Small intestine (tissue), 7 donors: ENCODE measurements around the gene SETD6. TPM values are rescaled to one million over a fixed set of nuclear protein-coding genes. Genes with fewer than 3 reads are reported as not detected.
A peak's percentile ranks its signal among the peaks of the same experiment; 100 is the strongest.

Experiments used
- DNase-seq, 2 donors: peaks; one replicate each; pipeline versions ENCODE4 v3.0.0 to v3.0.0-alpha.2; 2013
- FAIRE-seq: peaks from 2 replicates; lab custom pipeline; 2012; peaks lifted over from hg19 to GRCh38; lab: Jason Lieb, UNC
- H3K27ac ChIP-seq, 3 donors: one replicate each; pipeline ENCODE4 v1.5.1; 2013; ENCODE audit warnings: low read length in 2 of 3, mild to moderate bottlenecking in 2 of 3, control low read depth in 1 of 3, inconsistent platforms in 1 of 3, low read depth in 1 of 3, moderate library complexity in 1 of 3
- H3K27me3 ChIP-seq, 3 donors: one replicate each; pipeline ENCODE4 v1.6.1; 2013; ENCODE audit warnings: low read length in 3 of 3, inconsistent platforms in 1 of 3; ENCODE audit not compliant: control insufficient read depth in 3 of 3, insufficient read depth in 3 of 3
- H3K36me3 ChIP-seq, 3 donors: one replicate each; pipeline ENCODE4 v1.6.1; 2013; ENCODE audit warnings: low read length in 3 of 3, inconsistent platforms in 1 of 3, low read depth in 1 of 3, mild to moderate bottlenecking in 1 of 3, moderate library complexity in 1 of 3; ENCODE audit not compliant: control insufficient read depth in 3 of 3, insufficient read depth in 2 of 3
- H3K4me1 ChIP-seq, 3 donors: one replicate each; pipeline ENCODE4 v1.6.1; 2013; ENCODE audit warnings: low read length in 2 of 3, inconsistent platforms in 1 of 3, low read depth in 1 of 3, mild to moderate bottlenecking in 1 of 3, moderate library complexity in 1 of 3; ENCODE audit not compliant: control insufficient read depth in 3 of 3, insufficient read depth in 2 of 3
- H3K4me3 ChIP-seq, 3 donors: one replicate each; pipeline ENCODE4 v1.5.1; 2013; ENCODE audit warnings: low read length in 3 of 3, control low read depth in 1 of 3, inconsistent platforms in 1 of 3, low read depth in 1 of 3, mild to moderate bottlenecking in 1 of 3, moderate library complexity in 1 of 3
- H3K9me3 ChIP-seq, 2 donors: one replicate each; pipeline ENCODE4 v1.6.1; 2013; ENCODE audit warnings: low read depth in 1 of 2, low read length in 1 of 2; ENCODE audit not compliant: control insufficient read depth in 2 of 2, insufficient read depth in 1 of 2
- WGBS, 3 donors: extraction: QIAGEN DNeasy Blood & Tissue Kit; methylation state at CpG; one replicate each; pipeline ENCODE4 v1.1.7; 2013; 5-methylcytosine and 5-hydroxymethylcytosine counted together
- polyA plus RNA-seq, 4 donors: library from polyadenylated mRNA; stranded (reverse) in 3 of 4; unstranded in 1 of 4; fragments of 200-250 nt in 3 of 4; fragments of 120-200 nt in 1 of 4; gene quantifications; one replicate each; pipeline versions ENCODE4 v1.2.1 to v1.2.3, GENCODE V29; 2013
- donor health status: healthy with polysubstance abuse.
- donor health status: control.
- donor health status: control.
- donor health status: Bipolar disorder and iron deficiency.
- donor health status: healthy.

The SETD6 gene
- polyA plus RNA-seq, 4 donors = 7.5 to 25.6 (median 7.6) TPM

- Histone ChIP-seq H3K36me3 (peaks cover 0 to 30% (median 0%) of the 10 kb centered on the region in 3 donors), H3K27me3 (no peaks in the 10 kb centered on the region), H3K27ac (no peak overlapping the region), H3K4me3 (no peak overlapping the region), H3K4me1 (no peaks in the 10 kb centered on the region), H3K9me3 (no peaks in the 10 kb centered on the region)
- 54 to 72% (median 60%) methylated on average over 4 to 5 of the region's 5 CpGs for WGBS, 3 donors
- FAIRE-seq = no peak
- no peak for DNase-seq
Measured at GRCh38 chr16:58508671-58509251, 6.6 kb upstream of the SETD6 start.

- Histone ChIP-seq H3K4me1 (no peaks in the 10 kb centered on the region), H3K9me3 (no peaks in the 10 kb centered on the region), H3K27ac (no peak overlapping the region), H3K4me3 (no peak overlapping the region), H3K36me3 (peaks cover 0 to 30% (median 0%) of the 10 kb centered on the region in 3 donors), H3K27me3 (no peaks in the 10 kb centered on the region)
- WGBS, 3 donors = 87 to 93% (median 91%) methylated on average over 9 of the region's 9 CpGs
- FAIRE-seq = no peak
- no peak for DNase-seq
Measured at GRCh38 chr16:58509256-58510096, 5.8 kb upstream of the SETD6 start.

GRCh38 chr16:58510097-58510775 is 5.1 kb upstream of the SETD6 start:
- WGBS, 3 donors = 91 to 97% (median 93%) methylated on average over 18 of the region's 18 CpGs
- Histone ChIP-seq H3K36me3 (peaks cover 0 to 30% (median 0%) of the 10 kb centered on the region in 3 donors), H3K4me1 (peaks cover 0 to 5% (median 0%) of the 10 kb centered on the region in 3 donors), H3K4me3 (no peak overlapping the region), H3K27ac (no peak overlapping the region), H3K27me3 (no peaks in the 10 kb centered on the region), H3K9me3 (no peaks in the 10 kb centered on the region)
- no peak for FAIRE-seq
- no peak for DNase-seq

GRCh38 chr16:58510776-58511628 is 4.3 kb upstream of the SETD6 start:
- no peaks in the 10 kb centered on the region for H3K27me3 ChIP-seq
- H3K36me3 ChIP-seq = peaks cover 0 to 30% (median 0%) of the 10 kb centered on the region in 3 donors
- H3K4me3 ChIP-seq = no peak overlapping the region
- H3K9me3 ChIP-seq = no peaks in the 10 kb centered on the region
- FAIRE-seq (no peak), DNase-seq (no peak)
- no peak overlapping the region for H3K27ac ChIP-seq
- WGBS, 3 donors = 89 to 90% (median 90%) methylated on average over 30 of the region's 30 CpGs
- peaks cover 0 to 5% (median 0%) of the 10 kb centered on the region in 3 donors for H3K4me1 ChIP-seq

- 53 to 56% (median 53%) methylated on average over 16 to 17 of the region's 17 CpGs for WGBS, 3 donors
- Histone ChIP-seq H3K9me3 (no peaks in the 10 kb centered on the region), H3K4me1 (peaks cover 3 to 12% (median 3%) of the 10 kb centered on the region in 3 donors), H3K27me3 (no peaks in the 10 kb centered on the region), H3K4me3 (no peak overlapping the region), H3K27ac (no peak overlapping the region), H3K36me3 (peaks cover 0 to 39% (median 0%) of the 10 kb centered on the region in 3 donors)
- DNase-seq (peak; percentile 70 to 76), FAIRE-seq (no peak)
Measured at GRCh38 chr16:58511933-58512815, 3.1 kb upstream of the SETD6 start.

GRCh38 chr16:58513874-58514273 is 1.4 kb upstream of the SETD6 start:
- 32 to 71% (median 48%) methylated on average over 3 of the region's 3 CpGs for WGBS, 3 donors
- H3K9me3 ChIP-seq = no peaks in the 10 kb centered on the region
- H3K27ac ChIP-seq = no peak overlapping the region
- FAIRE-seq (no peak), DNase-seq (no peak)
- peaks cover 0 to 49% (median 3%) of the 10 kb centered on the region in 3 donors for H3K36me3 ChIP-seq
- peaks cover 3 to 12% (median 3%) of the 10 kb centered on the region in 3 donors for H3K4me1 ChIP-seq
- H3K4me3 ChIP-seq = no peak overlapping the region
- no peaks in the 10 kb centered on the region for H3K27me3 ChIP-seq
